HG03159 (cell line): Measurements from ENCODE around the gene MGRN1.
A peak's percentile ranks its signal among the peaks of the same experiment; 100 is the strongest.

Source experiments
- ATAC-seq: cut with Tn5 transposase; IDR thresholded peaks from one replicate; pipeline ENCODE4 v1.9.1; 2021; ENCODE audit warnings: mild to moderate bottlenecking, moderate library complexity; ENCODE audit not compliant: unreplicated experiment

Gene MGRN1

DNA sequence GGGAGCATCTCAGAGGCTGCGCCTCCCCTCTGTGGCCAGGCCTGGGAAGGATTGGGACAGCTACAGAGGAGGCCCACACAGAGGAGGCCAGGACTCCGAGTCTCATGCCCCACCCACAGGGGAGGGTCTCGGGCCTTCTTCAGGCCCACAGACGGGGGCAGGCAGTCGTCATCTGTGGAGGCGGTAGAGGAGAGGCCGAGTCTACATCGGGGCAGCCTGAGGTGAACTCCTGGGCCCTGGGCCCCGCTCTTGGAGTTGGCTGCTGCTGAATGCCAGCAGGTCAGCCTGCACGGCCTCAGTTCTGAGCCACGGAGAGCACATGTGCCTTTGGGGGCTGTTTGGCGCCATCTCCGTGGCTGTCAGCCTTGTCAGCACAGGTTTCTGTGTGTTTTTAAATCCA, 60.7 kb downstream of the MGRN1 start:
- ATAC-seq, result no peak

DNA sequence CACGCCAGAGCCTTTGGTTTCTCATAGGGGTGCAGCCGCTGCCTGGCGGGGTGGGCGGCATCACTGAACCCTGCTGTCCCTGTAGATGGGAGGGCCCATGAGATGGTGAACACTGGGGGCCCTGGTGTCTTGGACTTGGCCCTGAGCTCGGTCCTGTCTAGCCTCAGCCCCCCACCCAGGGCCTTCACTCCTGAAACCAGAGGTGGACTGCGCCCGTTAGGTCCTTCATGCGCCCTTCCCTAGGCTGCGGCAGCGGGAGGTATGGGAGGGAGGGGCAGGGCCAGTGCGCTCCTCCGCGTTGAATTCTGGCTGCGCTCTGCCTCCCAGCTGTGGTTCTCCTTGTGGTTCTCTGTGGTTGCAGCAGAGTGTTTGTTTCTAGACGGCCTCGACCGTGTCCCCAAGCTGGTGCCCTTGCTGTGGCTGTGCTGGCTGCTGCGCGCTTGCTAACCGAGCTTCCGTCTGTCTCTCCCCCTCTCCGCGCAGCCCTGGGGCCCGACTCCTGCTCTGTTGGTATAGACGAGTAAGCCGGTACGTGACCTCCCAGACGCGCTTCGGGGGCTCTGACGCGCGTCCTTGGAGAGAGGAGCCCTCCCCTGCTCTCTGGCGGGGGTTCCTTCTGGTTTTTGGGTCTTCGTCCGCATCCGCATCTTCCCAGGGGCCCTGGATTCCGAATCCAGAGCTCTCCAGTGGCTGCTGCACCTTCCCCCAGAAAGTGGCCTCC, 61.3 kb downstream of the MGRN1 start:
- no peak for ATAC-seq

DNA sequence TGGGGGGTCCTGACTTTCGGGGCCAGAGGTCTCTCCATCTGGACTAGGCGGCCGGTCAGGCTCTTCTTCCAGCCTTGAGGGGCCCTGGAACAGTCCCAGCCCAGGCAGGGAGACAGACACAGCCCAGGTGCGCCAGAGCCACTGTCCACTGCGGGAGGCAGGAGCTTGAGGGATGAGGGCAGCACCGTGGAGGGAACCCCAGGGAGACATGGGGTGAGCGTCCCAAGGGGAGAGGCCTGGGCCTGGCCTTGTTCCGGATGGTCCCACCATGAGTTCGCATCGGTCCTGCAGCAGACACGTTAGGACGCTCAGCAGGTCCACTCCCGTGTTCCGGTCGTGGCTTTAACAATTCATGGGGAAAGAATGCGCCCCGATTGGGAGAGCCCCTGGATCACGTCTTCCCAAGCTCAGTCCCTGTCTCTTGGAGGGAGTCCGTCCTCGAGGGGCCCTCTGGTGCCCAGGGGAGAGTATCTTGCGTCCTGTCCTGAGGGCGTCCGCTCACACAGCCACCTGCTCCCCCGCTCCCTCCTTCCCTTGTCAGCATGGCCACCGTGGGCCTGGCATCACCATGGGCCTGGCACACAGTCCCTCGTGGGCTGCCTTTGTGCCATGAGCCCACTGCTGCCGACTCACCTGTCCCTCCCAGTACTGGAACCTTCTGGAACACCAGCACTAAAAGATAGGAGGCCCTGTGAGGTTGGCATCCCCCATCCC, 62.0 kb downstream of the MGRN1 start:
- ATAC-seq, result no peak

DNA sequence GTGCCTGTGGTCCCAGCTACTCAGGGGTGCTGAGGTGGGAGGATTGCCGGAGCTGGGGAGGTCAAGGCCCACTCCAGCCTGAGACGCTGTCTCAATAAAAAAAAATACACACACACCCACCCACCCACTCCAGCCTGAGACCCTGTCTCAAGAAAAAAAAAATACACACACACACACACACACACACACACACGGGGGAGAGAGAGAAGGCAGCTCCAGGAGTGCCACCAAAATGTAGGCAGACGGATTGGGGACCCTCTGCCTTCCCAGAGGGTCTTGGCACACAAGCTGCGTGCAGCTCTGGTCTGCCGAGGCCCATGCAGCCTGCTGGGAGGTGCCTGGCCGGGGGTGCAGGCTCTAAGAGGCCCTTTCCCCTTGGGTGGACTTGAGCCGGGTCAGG, 62.8 kb downstream of the MGRN1 start:
- ATAC-seq, result no peak

DNA sequence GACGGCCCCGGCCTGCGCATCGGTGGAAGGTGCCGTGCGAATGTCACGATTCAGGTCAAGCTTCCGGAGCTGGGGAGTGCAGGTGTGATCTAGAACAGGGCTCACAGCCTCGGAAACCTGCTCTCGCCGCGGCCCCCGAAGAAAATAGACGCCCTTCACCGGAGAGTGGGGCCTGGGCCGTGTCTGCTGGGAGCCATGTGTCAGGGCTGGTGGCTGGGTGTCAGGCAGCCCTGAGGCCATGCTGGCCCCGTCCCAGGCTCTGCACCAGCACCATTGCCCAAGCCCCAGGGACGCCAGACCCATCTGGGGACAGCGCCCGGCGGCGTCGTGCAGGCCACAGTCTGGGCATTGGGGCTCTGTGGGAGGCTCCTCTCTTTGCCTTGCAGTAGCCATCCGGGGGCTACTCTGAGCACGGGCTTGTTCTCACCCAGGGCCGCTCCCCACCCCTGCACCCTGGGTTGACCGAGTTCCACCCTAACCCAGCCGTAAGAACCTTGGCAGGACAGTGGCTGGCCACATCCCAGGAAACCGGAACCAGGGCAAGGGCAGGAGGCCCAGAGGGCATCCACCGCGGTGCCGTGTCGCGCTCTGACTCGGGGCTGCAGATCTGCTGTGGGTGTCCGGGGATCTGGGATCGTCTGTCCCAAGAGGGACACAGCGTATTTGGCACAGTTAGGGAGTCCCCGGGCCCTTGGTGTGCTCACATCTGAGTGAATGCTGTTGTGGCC, 63.5 kb downstream of the MGRN1 start:
- ATAC-seq, result no peak

DNA sequence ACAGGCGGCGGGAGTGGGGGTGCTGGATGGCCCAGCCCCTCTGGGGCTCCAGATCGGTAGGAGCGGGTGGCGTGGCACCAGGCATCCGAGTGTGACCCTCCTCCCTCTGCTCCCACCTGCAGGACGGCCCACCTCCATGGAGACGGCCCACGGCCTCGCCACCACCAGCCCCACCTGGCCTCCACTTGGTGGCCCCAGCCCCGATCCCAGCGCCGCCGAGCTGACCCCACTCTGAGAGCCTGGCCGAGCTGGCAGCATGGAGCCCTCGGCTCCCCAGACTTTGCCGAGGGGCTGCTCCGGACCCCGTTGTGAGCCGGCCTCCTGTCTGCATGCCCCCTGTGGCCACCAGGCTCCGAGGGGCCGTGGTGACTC, 64.0 kb downstream of the MGRN1 start:
- ATAC-seq, result no peak

DNA sequence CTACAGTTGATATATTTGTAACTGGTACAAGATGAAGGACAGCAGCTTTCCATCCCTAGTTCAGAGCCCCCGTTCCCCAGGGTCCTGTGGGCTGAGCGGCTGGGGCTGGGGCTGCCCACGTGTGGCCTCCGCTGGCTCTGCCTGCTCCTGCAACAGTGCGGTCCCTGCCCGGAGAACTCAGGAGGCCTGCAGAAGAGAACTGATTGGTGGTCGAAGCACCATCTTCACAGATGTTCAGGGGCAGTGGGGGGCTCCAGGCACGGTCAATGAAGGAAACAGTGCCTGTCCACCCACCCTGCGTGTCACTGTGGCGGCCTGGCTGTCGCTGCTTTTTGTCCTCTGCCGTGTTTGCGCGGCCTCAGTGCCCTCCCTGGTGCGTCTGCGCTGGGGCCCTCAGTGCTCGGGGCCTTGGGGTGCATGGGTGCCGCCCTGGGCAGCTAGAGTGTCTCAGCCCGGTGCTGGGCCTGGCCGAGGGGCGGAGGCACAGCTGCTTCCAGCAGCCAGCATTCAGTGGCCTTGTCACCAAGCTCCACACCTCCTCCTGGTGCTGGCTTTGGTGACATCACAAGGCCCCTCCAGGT, 64.6 kb downstream of the MGRN1 start:
- ATAC-seq, result no peak

DNA sequence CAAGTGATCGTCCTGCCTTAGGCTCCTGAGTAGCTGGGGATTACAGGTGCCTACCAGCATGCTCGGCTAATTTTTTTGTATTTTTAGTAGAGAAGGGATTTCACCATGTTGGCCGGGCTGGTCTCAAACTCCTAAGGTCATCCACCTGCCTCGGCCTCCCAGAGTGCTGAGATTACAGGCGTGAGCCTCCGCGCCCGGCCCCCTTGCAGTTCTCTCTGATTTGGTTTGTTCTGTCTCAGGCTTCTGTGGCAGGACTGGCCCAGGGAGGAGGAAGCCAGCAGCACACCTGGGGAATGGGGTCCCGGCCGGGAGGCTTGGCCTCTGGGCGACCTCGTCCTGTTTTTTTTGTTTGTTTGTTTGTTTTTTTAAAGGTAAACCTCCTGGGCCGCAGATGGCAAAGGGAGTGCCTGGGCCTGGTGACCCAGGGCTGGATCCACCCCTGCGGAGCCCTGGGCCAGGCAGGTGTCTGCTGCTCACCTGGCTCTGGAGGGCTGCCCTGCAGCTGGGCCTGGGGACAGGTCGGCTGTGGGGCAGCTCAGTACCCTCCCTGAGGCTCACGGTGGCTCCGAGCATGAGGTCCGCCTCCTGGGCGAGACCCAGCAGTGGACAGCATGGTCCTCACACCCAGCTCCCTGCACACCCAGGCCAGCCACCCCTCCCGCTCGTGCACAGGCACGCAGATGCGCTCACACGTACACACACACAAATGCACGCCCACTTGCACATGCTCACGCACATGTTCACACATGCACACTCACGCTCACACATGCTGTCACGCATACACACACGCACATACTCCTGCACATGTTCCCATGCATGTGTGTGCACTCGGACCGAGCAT, 65.5 kb downstream of the MGRN1 start:
- ATAC-seq, result no peak

DNA sequence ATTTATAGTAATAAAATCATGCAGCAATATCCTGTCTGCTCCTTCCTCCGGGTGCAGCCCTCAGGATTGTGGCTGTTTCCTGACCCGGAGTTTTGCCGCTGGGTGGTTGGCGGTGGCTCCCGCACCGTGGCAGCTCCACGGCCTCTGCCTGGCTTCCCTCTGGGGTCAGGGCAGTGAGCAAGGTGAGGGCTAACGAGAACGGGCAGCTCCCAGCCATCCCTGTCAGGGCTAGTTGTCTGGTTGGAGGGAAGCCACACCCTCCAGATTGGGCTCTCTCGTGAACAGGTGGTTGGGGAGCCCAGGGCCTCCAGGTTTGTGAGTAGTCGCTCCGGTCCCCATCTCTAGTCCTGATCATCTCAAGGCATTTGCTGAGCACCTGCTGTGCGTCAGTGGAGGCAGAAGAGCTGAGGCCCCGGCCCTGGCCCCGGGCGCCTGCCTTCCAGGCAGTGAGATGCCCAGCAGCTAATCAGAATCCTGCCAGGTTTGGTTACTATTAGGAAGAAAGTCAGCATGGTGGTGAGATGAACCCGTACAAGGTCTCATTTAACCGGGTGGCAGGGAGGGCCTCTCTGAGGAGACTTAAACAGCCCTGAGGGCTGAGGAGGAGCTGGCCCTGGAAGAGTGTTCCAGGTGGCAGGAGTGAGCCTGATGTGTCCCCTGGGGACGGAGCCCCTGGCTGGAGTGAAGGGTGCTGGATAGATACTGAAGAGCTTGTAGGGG, 66.5 kb downstream of the MGRN1 start:
- no peak for ATAC-seq

DNA sequence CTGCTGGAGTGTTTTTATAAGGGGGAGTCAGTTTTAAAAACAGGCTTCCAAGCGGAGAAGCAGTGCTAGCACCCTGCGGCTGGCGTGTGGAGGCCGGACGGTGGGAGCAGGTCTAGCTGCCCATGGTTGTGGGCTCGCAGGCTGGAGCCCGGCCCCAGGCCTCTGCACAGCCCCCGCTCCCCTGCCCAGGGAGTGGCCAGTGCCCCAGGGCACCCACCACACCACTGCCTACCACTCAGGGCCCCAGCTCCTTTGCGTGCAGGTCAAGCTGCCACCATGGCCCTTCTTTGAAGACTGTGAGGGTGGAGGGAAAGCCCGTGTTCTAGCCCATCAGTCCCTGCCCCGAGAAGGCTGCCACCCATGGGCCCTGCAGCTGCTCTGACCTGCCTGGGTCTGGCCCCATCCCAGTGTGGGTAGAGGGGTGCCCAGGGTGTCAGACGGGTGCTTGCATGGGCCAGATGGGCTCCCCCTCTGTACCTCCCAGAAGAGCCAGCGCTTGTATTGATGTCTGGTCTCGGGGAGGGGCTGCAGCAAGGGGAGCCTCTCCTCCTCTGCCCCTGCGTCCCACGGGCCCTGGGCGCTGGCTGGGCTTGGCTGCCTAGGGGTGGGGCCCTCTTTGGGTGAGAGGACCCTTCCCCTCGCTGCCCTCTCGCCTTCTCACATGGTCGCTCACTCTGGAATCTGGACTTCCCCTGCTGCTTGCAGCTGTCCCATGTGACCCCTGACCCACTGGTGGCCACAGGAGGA, 67.2 kb downstream of the MGRN1 start:
- no peak for ATAC-seq

DNA sequence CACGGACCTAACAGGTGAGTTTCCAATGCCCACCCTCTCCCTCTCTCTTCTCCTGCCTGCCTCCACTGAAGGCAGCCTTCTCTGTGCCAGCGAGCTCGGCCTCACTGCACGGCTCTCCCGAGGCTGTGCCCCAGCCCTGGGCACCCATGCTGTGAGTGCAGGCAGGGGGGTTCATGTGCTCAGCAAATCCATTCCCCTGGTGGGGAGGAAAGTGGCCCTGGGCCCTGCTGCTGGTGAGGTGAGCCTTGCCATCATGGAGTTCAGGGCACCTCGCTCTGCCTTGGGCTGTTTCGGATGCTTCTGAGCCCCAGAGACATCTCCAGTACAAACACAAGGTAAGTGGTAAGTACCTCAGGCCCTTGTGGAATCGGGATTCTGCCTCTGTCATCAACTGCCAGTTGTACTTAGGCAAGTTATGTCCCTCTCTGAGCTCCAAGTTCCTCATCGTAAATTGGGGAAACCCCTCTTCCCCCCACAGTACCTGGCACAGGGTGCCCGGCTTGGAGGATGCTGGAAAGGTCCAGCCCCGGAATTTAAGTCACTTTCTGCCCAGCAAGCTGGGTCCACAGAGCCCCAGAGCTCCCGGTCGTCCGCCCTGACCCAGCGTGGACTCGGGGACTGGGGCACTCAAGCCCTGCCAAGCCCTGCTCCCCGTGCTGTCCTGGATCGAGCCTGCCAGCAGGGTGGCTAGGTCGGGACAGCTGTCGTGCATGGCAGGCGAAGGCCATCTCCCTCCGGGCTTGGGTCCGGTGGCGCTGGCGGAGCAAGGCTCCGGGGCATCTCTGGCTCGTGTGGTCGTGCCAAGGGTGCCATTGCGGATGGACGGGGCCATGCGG, 68.1 kb downstream of the MGRN1 start:
- ATAC-seq, result peak; percentile 10

DNA sequence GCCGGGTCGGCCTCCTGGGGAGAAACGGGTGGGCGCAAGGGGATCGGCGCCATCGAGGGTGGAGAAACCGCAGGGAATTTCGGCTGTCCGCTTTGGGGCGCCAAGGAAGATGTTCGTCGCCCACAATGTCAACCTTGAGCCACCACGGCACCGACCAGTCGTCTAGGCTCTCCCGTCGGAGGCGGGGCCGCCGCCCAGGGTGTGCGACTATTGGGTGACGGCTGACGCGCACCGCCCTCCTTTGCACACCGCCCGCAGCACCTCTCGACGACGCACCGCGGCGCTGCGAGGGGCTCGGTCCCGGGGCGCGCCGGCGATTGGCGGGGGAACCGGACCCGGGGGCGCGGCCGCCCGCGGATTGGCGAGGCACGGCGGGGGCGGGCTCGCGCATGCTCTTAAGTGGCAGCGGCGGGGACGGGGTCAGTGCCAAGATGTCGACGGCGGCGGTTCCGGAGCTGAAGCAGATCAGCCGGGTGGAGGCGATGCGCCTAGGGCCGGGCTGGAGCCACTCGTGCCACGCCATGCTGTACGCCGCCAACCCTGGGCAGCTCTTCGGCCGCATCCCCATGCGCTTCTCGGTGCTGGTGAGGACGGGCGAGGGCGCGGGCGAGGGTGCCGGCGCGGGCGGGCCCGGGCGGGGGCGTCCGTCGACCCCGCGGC, 68.8 kb downstream of the MGRN1 start, which contains the start of gene NUDT16L1:
TSS of gene NUDT16L1 (plus strand) at position 267 of the 660 bp plus-strand sequence. CDS start at position 432, 165 bp downstream.
- ATAC-seq, result peak; percentile 94

DNA sequence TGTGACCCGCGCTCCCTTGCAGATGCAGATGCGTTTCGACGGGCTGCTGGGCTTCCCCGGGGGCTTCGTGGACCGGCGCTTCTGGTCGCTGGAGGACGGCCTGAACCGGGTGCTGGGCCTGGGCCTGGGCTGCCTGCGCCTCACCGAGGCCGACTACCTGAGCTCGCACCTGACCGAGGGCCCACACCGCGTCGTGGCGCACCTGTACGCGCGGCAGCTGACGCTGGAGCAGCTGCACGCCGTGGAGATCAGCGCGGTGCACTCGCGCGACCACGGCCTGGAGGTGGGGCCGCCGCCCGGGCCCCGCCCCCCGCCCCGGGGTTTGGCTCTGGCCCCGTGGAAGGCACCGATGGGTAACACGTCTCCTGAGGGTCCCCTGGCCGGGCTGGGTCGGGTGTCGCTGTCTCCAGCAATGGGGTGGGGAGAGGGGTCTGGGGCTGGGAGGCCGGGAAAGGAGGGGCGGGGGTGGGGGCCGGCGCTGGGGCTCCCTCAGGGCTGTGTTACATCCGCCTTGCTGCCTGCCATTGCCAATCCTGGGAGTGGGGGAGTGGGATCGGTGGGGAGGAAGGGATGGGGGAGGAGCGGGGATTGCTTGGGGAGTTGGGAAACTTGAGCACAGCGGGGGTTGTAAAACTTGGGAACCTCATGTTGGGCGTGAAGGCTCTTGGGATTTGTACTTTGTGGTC, 69.5 kb downstream of the MGRN1 start:
- peak; percentile 11 for ATAC-seq

DNA sequence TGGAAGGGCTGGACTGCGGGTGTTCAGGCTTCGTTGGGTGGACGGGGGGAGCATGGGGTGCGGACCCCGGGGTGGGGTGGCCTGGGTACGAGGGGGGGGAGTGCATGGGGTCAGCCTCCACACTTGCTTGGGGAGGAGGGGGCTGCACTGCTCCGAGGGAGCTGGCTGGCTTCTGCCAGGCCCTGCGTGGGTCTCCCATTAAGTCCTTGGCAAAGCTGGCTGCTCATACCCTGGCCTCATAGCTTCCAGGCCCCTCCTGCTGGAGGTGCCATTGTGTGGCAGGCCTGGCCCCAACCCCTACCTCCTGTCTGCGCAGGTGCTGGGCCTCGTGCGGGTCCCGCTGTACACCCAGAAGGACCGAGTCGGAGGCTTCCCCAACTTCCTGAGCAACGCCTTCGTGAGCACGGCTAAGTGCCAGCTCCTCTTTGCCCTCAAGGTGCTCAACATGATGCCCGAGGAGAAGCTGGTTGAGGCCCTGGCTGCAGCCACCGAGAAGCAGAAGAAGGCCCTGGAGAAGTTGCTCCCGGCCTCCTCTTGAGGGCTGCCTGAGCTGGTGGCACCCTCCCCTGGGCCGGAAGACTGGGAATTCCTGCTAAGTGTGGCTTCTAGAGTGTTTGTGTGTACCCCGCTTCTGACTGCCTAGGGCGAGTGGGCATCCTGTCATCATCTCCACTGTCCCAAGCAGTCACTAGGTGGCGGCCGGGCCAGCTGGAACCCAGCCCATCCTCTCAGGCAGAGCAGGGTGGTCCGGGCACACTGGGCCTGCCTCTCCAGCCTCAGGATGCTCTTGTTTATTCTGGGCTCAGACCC, 70.2 kb downstream of the MGRN1 start:
- no peak for ATAC-seq

DNA sequence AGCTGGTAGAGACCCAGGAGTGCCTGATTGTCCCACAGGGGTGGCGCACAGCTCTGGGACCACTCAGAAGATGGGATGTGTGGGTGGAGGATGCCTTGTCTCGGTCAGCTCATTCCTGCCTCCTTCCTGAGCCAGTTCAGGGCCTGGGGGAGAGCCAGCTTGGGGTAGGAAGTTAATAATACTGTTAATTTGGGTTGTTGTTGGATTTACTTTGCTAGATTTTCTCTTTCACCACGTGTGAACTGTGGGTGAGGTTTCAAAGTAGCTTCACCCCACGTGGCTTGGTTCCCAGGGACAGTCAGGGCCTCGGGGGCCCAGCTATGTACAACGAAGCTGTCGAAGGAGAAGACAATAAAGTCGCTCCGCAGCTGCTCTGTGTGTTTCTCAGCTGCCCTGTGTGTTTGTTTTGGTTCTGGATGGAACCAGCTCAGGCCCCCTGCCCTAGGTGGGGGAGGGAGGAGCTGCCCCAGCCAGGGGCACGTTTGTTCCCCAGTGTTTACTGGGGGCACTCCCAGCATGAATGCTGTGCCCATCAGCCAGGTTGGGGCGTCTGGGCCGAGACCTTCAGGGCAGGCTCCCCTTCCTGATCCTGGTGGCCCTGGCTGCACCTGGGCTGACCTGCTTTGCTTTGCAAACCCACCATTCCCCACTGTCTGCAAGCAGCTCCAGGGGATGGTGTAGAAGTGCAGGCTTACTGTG, 71.0 kb downstream of the MGRN1 start:
- ATAC-seq, result no peak
